PC-9 (cell line): ENCODE data around the gene POU5F1. TPM values are rescaled to one million over a fixed set of nuclear protein-coding genes. Genes with fewer than 3 reads are reported as not detected.
"Not testable (repeated sequence)": the region's sequence is repeated elsewhere in the genome, so short reads cannot be mapped to it uniquely, and the experiment has no call there.

Experiments
- BruUV-seq: library from RNA; stranded (reverse); fragments of 400-500 nt; replicated peaks from 2 replicates; lab custom pipeline; 2021; lab: Mats Ljungman, UMichigan
- CTCF ChIA-PET: fragments of 300-600 bp; sonication (Branson Sonifier 250); formaldehyde crosslinking; loops from one replicate; lab custom pipeline; 2022; ENCODE audit warnings: antibody characterized with exemption; lab: Charles Lee
- POLR2A ChIA-PET: fragments of 300-600 bp; sonication (Branson Sonifier 250); formaldehyde crosslinking; loops from one replicate; lab custom pipeline; 2022; ENCODE audit warnings: antibody characterized with exemption; ENCODE audit not compliant: unreplicated experiment; lab: Charles Lee
- DNase-seq, 2 experiments: peaks; one replicate each; pipeline versions ENCODE4 v3.0.0 to v3.0.0-alpha.2; 2015 to 2022; ENCODE audit warnings: mixed read lengths in 1 of 2
- H2AFZ ChIP-seq: fragments of 200-600 bp; sonication (generic); 2 replicates; pipeline ENCODE4 v1.8.1; 2017; ENCODE audit warnings: antibody characterized with exemption
- H3F3A ChIP-seq: fragments of 200-600 bp; sonication (generic); 2 replicates; pipeline ENCODE4 v1.8.1; 2017; ENCODE audit warnings: antibody characterized with exemption, mild to moderate bottlenecking, low read depth; ENCODE audit not compliant: insufficient read depth
- H3K27ac ChIP-seq: fragments of 200-600 bp; sonication (generic); 2 replicates; pipeline ENCODE4 v1.6.1; 2016; ENCODE audit warnings: mixed run types
- H3K27me3 ChIP-seq: fragments of 200-600 bp; sonication (generic); 2 replicates; pipeline ENCODE4 v1.6.1; 2016; ENCODE audit warnings: low read depth, mixed run types; ENCODE audit not compliant: insufficient read depth
- H3K36me3 ChIP-seq: fragments of 200-600 bp; sonication (generic); 2 replicates; pipeline ENCODE4 v1.6.1; 2016; ENCODE audit warnings: low read depth, mixed run types
- H3K4me1 ChIP-seq: fragments of 200-600 bp; sonication (generic); replicated peaks from 2 replicates; pipeline ENCODE4 v1.6.1; 2016; ENCODE audit warnings: mixed run types; ENCODE audit not compliant: insufficient read depth
- H3K4me2 ChIP-seq: fragments of 200-600 bp; sonication (generic); 2 replicates; pipeline ENCODE4 v1.6.1; 2017; ENCODE audit warnings: mixed run types
- H3K4me3 ChIP-seq: fragments of 200-600 bp; sonication (generic); 2 replicates; pipeline ENCODE4 v1.6.1; 2016; ENCODE audit warnings: mixed run types
- H3K79me2 ChIP-seq: fragments of 200-600 bp; sonication (generic); 2 replicates; pipeline ENCODE4 v1.6.1; 2017; ENCODE audit warnings: low read depth, mixed run types
- H3K9me2 ChIP-seq: fragments of 200-600 bp; sonication (generic); 2 replicates; pipeline ENCODE4 v1.8.1; 2017; ENCODE audit warnings: mild to moderate bottlenecking; ENCODE audit not compliant: insufficient read depth
- H3K9me3 ChIP-seq: fragments of 200-600 bp; sonication (generic); 2 replicates; pipeline ENCODE4 v1.8.1; 2016; ENCODE audit warnings: low read depth; ENCODE audit not compliant: insufficient read depth
- H4K20me1 ChIP-seq: fragments of 200-600 bp; sonication (generic); 2 replicates; pipeline ENCODE4 v1.8.1; 2017; ENCODE audit not compliant: insufficient read depth
- CTCF ChIP-seq: fragments of 200-600 bp; sonication (generic); conservative IDR thresholded peaks from 2 replicates; pipeline ENCODE4 v1.6.1; 2017; ENCODE audit warnings: mixed run types, antibody characterized with exemption, mild to moderate bottlenecking, moderate library complexity
- EZH2 ChIP-seq: fragments of 200-600 bp; sonication (generic); IDR thresholded peaks from 2 replicates; pipeline ENCODE4 v1.8.0; 2017; ENCODE audit warnings: antibody characterized with exemption, low read depth
- intact Hi-C: fragments of 100-400 bp; cut with micrococcal nuclease; formaldehyde crosslinking; loops from one replicate; pipeline ENCODE4 v1.10.0; 2022; ENCODE audit not compliant: unreplicated experiment
- total RNA-seq: library from RNA; stranded (reverse); gene quantifications from 2 replicates; pipeline ENCODE4 v1.2.3, GENCODE V29; 2021

POU5F1 gene
- total RNA-seq, 1 experiment from 2014 or later, result 1.4 TPM

- Histone ChIP-seq H3F3A (peaks cover 9% of the 10 kb centered on the region; the same call in 1 of the 2 replicates), H4K20me1 (no peaks in the 10 kb centered on the region), H3K27ac (no peak overlapping the region), H3K4me3 (no peak overlapping the region), H3K4me1 (peaks cover 7% of the 10 kb centered on the region; the same call in 1 of the 2 replicates), H3K79me2 (no peaks in the 10 kb centered on the region), H2AFZ (no peak overlapping the region), H3K36me3 (no peaks in the 10 kb centered on the region), H3K4me2 (no peak overlapping the region), H3K27me3 (no peaks in the 10 kb centered on the region), H3K9me2 (no peaks in the 10 kb centered on the region), H3K9me3 (no peaks in the 10 kb centered on the region)
- ChIA-PET CTCF (interaction anchor here (0.6 kb wide), 1 partner anchor 209 kb away, joined by 3 read pairs; no protein-coding TSS in a partner anchor), POLR2A (no interaction called here)
- DNase-seq, result no peak
- intact Hi-C loops, result no loop called here
- TF ChIP-seq EZH2, result no peak
- TF ChIP-seq CTCF, result no peak
- no TSS peak for BruUV-seq
Measured at GRCh38 chr6:31186052-31186734, 15.7 kb upstream of the POU5F1 start.

- H3K36me3 ChIP-seq, H4K20me1 ChIP-seq, H3K4me3 ChIP-seq, H3K9me3 ChIP-seq, intact Hi-C loops, H3F3A ChIP-seq, H2AFZ ChIP-seq, H3K4me2 ChIP-seq, DNase-seq, H3K4me1 ChIP-seq, POLR2A ChIA-PET, H3K79me2 ChIP-seq, CTCF ChIA-PET, H3K27me3 ChIP-seq, H3K9me2 ChIP-seq, H3K27ac ChIP-seq: not testable (repeated sequence)
- BruUV-seq, result TSS peak; percentile 75
Measured at GRCh38 chr6:31185695-31186051, 15.2 kb upstream of the POU5F1 start.

DNA sequence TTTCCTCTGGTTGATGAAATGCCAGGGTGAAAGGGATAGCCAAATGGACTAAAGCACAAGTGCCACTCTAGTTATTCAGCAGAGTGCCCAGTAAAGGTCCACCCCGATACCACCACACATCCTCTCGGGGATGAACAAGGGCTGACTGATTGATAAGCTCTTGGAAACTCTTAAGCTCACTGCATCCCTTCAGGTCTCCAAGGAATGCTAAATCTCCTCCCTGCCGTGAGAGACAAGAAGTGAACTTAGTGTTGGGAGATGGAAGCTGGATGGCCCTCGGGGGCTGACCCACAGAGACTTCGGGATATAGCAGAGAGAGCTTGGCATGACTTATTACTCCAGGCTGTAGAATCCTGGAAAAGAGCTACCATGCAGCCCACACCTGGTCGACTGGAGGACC lies 13.4 kb upstream of the POU5F1 start:
- H3K9me2 ChIP-seq, H3F3A ChIP-seq, H3K27ac ChIP-seq, intact Hi-C loops, POLR2A ChIA-PET, H3K4me2 ChIP-seq, H3K27me3 ChIP-seq, H2AFZ ChIP-seq, H3K36me3 ChIP-seq, H3K4me1 ChIP-seq, BruUV-seq, H4K20me1 ChIP-seq, H3K9me3 ChIP-seq, H3K79me2 ChIP-seq, DNase-seq, H3K4me3 ChIP-seq, CTCF ChIA-PET: not testable (repeated sequence)

DNA sequence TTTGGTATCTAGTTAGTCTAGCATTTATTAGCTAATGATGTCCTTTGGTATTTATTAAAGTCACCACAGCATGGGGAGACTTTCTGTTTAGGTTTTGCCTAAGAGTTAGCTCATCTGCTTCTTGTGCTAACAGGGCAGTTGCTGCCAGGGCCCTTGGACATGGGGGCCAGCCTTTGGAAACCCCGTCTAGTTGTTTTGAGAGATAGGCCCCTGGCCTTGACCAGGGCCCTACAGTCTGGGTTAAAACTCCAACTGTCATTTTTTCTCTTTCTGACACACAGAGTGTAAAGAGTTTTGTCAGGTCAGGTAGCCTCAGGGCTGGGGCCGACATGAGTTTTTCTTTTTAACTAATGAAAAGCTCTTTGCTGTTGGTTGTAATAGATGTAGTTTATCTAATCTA lies 12.8 kb upstream of the POU5F1 start:
- H3K27me3 ChIP-seq, H3K9me3 ChIP-seq, H3K79me2 ChIP-seq, H3K27ac ChIP-seq, H3F3A ChIP-seq, H3K4me1 ChIP-seq, POLR2A ChIA-PET, H3K36me3 ChIP-seq, intact Hi-C loops, H3K9me2 ChIP-seq, DNase-seq, H3K4me3 ChIP-seq, H3K4me2 ChIP-seq, H4K20me1 ChIP-seq, H2AFZ ChIP-seq, BruUV-seq, CTCF ChIA-PET: not testable (repeated sequence)
